Stimulated activated naive CD8-positive, alpha-beta T cell treated with anti-CD3 and anti-CD28 coated beads, Interleukin-15, amount 100 ng/mL, for 72 hours (primary cell): Measurements from ENCODE around the gene RPAP2.
"Not testable (repeated sequence)": the region's sequence is repeated elsewhere in the genome, so short reads cannot be mapped to it uniquely, and the experiment has no call there.

ENCODE experiments used
- ATAC-seq: fragments of 150-1000 bp; cut with Tn5 transposase; 2 replicates; pipeline ENCODE4 v1.10.0; 2021; ENCODE audit warnings: mild to moderate bottlenecking, moderate library complexity
- DNase-seq, 2 donors: peaks; one replicate each; pipeline ENCODE4 v3.0.0; 2021 to 2022
- H3K27ac Mint-ChIP-seq, 2 donors: one replicate each; pipeline ENCODE4 v1.8.0; 2022; ENCODE audit warnings: mild to moderate bottlenecking in 2 of 2, mixed read lengths in 2 of 2, moderate library complexity in 2 of 2
- H3K27me3 Mint-ChIP-seq: one replicate; pipeline ENCODE4 v1.8.0; 2022; ENCODE audit warnings: mixed read lengths
- H3K4me1 Mint-ChIP-seq: one replicate; pipeline ENCODE4 v1.8.0; 2022; ENCODE audit warnings: mild to moderate bottlenecking, mixed read lengths
- H3K4me3 Mint-ChIP-seq, 2 donors: one replicate each; pipeline ENCODE4 v1.8.0; 2022; ENCODE audit warnings: mild to moderate bottlenecking in 2 of 2, mixed read lengths in 2 of 2, moderate library complexity in 1 of 2
- H3K9me3 Mint-ChIP-seq, 2 donors: one replicate each; pipeline ENCODE4 v1.8.0; 2022; ENCODE audit warnings: mixed read lengths in 2 of 2

The RPAP2 gene

DNA sequence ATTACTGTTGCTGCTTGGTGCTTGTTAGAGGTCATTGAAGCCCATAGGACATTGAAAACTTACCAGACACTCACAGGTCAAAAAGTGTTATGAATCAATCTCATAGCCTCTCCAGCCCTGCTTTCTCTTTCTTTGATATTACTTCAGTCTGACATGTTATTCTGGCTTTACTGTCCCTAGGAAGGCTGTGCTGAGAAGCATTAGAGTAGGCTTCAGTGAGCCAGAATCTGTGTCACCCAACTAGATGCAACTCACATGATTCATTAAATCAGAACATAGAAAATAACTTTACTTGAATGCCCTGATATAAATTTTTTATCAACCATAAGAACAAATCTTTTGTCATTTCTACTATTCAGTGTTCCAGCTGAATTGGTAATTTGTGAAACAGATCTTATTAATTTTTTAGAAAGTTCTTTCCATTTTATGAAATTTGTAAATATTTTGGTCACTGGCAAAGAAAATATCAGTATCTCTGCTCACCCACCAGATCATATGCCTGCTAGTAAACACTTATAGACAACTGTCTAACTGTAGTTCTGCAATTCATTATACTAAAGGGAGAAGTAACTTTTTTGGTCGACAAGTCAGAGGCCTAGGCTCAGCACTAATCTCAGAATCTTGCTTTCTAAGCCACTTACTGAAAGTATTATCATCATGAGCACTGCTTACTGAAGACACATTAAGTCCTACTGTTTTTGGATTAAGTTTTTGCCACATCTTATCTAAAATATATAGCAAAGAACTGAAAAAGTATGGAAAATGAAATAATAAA lies 48.2 kb downstream of the RPAP2 start:
- Mint-ChIP-seq H3K4me3 (no peak overlapping the region), H3K4me1 (peaks cover 10% of the 10 kb centered on the region), H3K27ac (no peak overlapping the region), H3K9me3 (no peaks in the 10 kb centered on the region), H3K27me3 (no peaks in the 10 kb centered on the region)
- ATAC-seq (no peak), DNase-seq (no peak)

DNA sequence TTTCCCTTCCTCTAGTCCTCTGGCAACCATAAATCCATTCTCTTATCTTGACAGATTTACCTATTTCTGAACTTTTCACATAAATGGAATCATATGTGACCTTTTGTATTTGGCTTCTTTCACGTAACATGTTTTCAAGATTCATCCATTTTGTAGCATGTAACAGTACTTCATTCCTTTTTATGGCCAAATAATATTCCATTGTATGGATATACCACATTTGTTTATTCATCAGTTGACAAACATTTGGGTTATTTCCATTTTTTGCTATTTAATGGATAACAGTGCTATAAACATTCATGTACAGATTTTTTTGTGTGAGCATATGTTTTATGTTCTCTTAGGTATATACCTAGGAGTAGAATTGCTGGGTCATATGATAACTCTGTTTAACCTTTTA lies 54.0 kb downstream of the RPAP2 start:
- no peaks in the 10 kb centered on the region for H3K27me3 Mint-ChIP-seq
- DNase-seq (no peak), ATAC-seq (no peak)
- H3K27ac Mint-ChIP-seq: peak overlapping the region in 1 of 2 donors; percentile 91
- H3K4me3 Mint-ChIP-seq: no peak overlapping the region
- H3K9me3 Mint-ChIP-seq: peaks cover 5 to 7% of the 10 kb centered on the region in 2 donors
- peaks cover 9% of the 10 kb centered on the region for H3K4me1 Mint-ChIP-seq

DNA sequence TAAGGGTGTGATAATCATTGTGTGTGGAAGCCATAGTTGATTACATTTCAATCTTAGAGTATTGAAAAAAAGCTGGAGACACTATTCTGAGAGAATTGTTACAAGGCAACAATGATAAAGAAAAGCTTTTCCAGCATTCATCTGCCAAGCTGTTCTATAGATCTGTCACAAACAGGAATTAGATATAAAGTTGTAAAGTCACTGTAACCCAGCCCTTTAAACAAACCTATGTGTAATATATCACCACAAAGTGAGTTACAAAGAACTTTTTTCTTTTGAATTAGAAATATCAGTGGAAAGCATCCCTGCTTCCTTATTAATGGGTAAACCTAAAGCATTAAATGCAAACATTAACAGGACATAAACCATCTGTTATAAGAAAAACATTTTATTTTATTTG lies 55.4 kb downstream of the RPAP2 start:
- no peak for ATAC-seq
- Mint-ChIP-seq H3K27ac (no peak overlapping the region), H3K4me3 (no peak overlapping the region), H3K4me1 (no peaks in the 10 kb centered on the region), H3K9me3 (peaks cover 5 to 7% of the 10 kb centered on the region in 2 donors), H3K27me3 (no peaks in the 10 kb centered on the region)
- DNase-seq: no peak

DNA sequence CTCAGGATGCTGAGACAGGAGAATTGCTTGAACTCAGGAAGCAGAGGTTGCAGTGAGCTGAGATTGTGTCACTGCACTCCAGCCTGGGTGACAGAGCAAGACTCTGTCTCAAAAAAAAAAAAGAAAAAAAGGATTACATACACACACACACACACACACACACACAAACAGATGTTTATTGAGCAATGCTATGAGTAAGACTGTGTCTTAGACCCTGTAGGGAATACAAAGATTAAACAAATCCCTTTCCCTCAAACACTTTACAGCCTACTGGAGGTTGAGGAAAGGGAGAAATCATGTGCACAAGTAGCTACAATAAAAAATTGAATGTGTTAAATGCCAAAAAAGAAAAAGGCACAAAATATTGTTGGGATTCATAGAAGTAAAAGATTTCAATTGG lies 58.1 kb downstream of the RPAP2 start:
- DNase-seq (no peak), ATAC-seq (no peak)
- Mint-ChIP-seq H3K9me3 (peaks cover 5 to 7% of the 10 kb centered on the region in 2 donors), H3K4me1 (no peaks in the 10 kb centered on the region), H3K27ac (no peak overlapping the region), H3K27me3 (no peaks in the 10 kb centered on the region), H3K4me3 (no peak overlapping the region)

DNA sequence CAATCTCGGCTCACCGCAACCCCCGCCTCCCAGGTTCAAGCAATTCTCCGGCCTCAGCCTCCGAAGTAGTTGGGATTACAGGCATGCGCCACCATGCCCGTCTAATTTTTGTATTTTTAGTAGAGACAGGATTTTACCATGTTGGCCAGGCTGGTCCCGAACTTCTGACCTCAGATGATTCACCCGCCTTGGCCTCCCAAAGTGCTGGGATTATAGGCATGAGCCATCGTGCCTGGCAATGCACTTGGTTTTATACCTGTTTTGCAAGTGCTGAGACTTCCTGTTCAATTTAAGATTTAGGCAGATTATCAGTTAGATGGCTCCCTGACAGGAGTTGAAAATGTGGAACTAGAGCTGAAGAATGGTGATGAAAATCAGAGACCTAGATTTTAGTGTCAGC lies 60.5 kb downstream of the RPAP2 start:
- H3K4me3 Mint-ChIP-seq, H3K9me3 Mint-ChIP-seq, H3K27me3 Mint-ChIP-seq, ATAC-seq, DNase-seq, H3K27ac Mint-ChIP-seq, H3K4me1 Mint-ChIP-seq: not testable (repeated sequence)

DNA sequence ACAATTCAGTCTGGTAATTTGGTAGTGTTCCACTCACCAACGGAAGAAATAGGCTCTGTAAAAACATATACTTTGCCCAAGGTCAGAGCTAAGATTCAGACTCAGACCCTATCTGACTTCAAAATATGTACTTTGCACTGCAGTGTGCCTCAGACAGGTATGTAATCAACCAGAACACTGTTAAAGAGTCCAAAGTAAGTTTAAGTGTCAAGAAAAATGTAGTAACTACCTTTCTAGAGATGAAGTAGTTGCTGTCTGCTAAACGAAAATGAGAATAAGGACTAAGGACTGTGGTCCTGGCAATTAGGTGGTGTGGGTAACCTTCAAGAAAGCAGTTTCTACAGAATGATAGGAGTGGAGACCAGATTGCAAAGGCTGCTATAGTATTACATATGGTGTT lies 61.1 kb downstream of the RPAP2 start:
- peaks cover 0 to 3% of the 10 kb centered on the region in 2 donors for H3K9me3 Mint-ChIP-seq
- no peak for ATAC-seq
- H3K27ac Mint-ChIP-seq: no peak overlapping the region

DNA sequence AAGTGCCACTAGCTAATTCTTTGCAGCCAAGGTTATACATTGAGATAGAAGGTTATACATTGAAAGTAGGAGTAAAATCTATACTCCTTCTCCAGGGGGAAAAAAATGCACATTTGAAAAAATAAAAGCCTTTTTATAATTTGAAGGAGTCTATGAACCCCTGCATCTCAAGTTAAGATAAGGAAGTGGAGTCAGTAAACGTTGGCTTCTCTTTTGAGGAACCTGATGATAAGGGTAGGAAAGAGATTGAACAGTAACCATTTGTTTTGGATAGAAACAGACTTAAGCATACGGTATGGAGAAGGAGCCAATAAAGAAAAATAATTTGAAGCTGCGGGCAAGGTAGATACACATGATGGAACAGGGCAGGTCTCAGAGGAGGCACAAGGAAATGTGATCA lies 64.1 kb downstream of the RPAP2 start:
- Mint-ChIP-seq H3K27me3 (no peaks in the 10 kb centered on the region), H3K4me1 (peaks cover 42% of the 10 kb centered on the region), H3K9me3 (peaks cover 0 to 4% of the 10 kb centered on the region in 2 donors), H3K4me3 (no peak overlapping the region), H3K27ac (no peak overlapping the region)
- ATAC-seq: no peak
- DNase-seq: no peak

More for the DNA sequence above, 61.1 kb downstream of the RPAP2 start:
- DNase-seq: no peak
- Mint-ChIP-seq H3K4me3 (no peak overlapping the region), H3K4me1 (peaks cover 12% of the 10 kb centered on the region), H3K27me3 (no peaks in the 10 kb centered on the region)

DNA sequence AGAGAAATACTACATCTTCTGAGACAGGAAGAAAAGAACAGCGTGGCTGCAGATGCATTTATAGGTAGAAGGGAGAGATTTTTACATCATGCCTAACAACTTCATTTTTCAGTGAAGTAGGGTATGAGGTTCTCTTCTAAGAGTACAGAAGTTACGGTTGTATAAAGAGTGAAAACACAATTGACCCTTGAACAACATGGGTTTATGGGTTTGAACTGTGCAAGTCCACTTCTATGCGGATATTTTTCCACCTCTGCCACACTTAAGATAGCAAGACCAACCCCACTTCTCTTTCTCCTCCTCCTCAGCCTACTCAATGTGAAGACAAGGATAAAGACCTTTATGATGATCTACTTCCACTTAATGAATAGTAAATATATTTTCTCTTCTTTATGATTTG lies 64.5 kb downstream of the RPAP2 start:
- ATAC-seq (no peak), DNase-seq (no peak)
- Mint-ChIP-seq H3K27ac (no peak overlapping the region), H3K9me3 (peaks cover 0 to 4% of the 10 kb centered on the region in 2 donors), H3K4me1 (peaks cover 45% of the 10 kb centered on the region), H3K27me3 (no peaks in the 10 kb centered on the region), H3K4me3 (no peak overlapping the region)

DNA sequence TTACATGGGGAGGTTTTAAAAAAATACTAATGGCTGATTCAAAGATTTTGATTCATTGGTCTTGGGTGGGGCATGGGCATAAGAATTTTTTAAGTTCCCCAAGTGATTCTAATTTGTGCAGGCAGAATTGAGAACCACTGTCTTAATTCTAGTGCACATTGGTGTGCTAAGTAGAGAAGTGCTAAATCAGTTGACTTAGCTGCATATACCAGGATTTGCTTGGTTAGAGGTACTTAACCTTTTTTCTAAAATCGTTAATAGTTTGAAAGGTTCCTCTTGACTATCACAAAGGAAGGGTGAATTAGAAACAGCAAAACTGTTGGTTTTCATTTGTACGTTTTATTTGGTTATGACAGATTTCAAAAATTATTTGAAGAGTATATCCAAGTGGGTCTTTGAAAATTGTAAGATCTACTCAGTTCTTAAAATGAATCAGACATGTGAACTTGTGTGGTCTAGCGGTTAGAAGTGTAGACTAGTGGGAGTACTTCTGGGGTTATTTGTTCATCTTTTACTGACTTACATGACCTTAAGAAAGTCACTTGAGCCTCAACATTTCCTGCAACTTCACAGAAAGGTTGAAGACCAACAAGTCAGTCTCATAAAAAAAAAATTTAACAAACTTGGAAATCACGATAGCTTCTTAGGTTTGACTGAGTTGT lies 66.7 kb downstream of the RPAP2 start:
- ATAC-seq (peak; percentile 98), DNase-seq (peak; percentile 17 to 21)
- Mint-ChIP-seq H3K4me1 (peaks cover 50% of the 10 kb centered on the region), H3K9me3 (peaks cover 0 to 4% of the 10 kb centered on the region in 2 donors), H3K27me3 (no peaks in the 10 kb centered on the region), H3K27ac (peak overlapping the region; percentile 23 to 64), H3K4me3 (peak overlapping the region; percentile 30 to 54)

DNA sequence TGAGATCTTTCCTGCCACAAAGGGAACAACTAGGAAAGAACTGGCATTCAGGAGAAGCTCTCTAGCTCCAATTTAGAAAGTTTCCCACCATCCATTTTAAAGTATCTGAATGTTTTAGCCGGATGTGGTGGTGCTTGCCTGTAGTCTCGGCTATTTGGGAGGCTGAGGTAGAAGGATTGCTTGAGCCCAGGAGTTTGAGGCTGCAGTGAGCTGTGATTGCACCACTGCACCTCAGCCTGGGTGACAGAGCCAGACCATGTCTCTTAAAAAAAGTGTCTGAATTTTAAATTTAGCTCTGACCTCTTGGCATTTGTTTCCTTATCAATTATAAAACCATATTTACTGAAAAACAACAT lies 67.2 kb downstream of the RPAP2 start:
- DNase-seq (no peak), ATAC-seq (peak; percentile 54)
- Mint-ChIP-seq H3K27ac (peak overlapping the region; percentile 23 to 64), H3K27me3 (no peaks in the 10 kb centered on the region), H3K4me3 (peak overlapping the region; percentile 30 to 54), H3K4me1 (peaks cover 50% of the 10 kb centered on the region), H3K9me3 (peaks cover 0 to 4% of the 10 kb centered on the region in 2 donors)

DNA sequence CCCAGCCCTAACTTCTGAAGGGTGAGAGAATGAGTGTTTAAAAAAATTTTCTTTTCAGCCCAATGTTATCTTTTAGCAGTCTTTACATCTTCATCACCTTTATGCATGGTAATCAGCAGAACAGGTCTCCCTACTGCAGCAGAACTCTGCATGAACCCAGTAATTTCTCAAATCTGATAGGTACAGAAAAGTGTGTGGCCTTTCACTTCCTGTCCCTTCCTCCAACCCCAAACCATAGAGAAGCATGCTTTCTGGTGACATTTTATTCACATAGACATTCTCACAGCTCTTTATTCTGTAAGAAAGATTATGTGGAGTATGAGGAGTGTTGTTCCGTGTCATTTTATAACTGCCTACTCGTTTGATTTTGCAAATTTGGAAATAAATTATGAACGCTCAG lies 68.6 kb downstream of the RPAP2 start:
- H3K4me1 Mint-ChIP-seq: peaks cover 50% of the 10 kb centered on the region

DNA sequence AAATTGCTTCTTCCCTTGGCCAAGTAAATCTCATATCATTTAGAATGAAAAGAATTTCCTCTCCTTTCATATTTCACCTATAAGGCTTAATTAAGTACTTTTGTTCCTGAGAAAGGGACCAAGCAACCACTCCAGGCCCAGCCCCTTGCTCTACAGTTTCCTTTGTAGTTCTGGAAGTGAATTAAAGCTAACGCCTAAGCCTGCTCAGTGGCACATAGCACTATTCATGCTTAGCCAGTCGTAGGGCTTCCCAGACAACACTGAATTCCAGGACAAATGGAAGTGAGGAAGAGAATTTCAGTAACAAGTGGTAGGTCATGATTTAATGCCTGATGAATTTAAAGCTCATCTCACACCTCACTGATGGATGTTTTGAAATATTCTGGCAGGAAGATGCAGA lies 73.3 kb downstream of the RPAP2 start:
- no peak for ATAC-seq

More for the DNA sequence above, 68.6 kb downstream of the RPAP2 start:
- H3K27me3 Mint-ChIP-seq: no peaks in the 10 kb centered on the region
- peak overlapping the region; percentile 20 to 23 for H3K4me3 Mint-ChIP-seq
- peak overlapping the region in 1 of 2 donors; percentile 27 for H3K27ac Mint-ChIP-seq
- ATAC-seq (peak; percentile 61), DNase-seq (no peak)
- H3K9me3 Mint-ChIP-seq: peaks cover 0 to 4% of the 10 kb centered on the region in 2 donors

DNA sequence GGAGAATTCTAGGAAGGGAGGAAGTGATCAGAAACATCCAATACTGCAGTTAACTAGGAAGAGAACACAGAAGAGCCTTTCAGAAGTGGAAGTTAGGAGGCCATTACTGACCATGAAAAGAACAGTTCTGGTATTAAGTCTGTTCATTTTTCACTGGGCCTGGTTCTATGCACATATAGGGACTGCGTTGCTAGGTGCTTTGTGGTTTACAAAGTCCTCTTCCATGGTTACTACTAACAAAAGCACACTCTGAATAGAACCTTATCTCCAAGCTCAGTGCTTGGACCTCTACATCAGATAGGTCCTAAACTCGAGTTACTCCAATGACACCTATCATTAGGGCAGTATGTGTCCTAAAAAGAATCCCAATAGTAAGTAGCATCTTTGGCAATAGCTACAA lies 75.4 kb downstream of the RPAP2 start:
- DNase-seq (no peak), ATAC-seq (no peak)
- no peak overlapping the region for H3K27ac Mint-ChIP-seq
- H3K4me3 Mint-ChIP-seq: no peak overlapping the region
- no peaks in the 10 kb centered on the region for H3K27me3 Mint-ChIP-seq
- no peaks in the 10 kb centered on the region for H3K9me3 Mint-ChIP-seq
- H3K4me1 Mint-ChIP-seq: peaks cover 15% of the 10 kb centered on the region

More for the DNA sequence above, 73.3 kb downstream of the RPAP2 start:
- Mint-ChIP-seq H3K27me3 (no peaks in the 10 kb centered on the region), H3K4me1 (peaks cover 31% of the 10 kb centered on the region), H3K9me3 (no peaks in the 10 kb centered on the region), H3K27ac (no peak overlapping the region), H3K4me3 (no peak overlapping the region)
- no peak for DNase-seq

DNA sequence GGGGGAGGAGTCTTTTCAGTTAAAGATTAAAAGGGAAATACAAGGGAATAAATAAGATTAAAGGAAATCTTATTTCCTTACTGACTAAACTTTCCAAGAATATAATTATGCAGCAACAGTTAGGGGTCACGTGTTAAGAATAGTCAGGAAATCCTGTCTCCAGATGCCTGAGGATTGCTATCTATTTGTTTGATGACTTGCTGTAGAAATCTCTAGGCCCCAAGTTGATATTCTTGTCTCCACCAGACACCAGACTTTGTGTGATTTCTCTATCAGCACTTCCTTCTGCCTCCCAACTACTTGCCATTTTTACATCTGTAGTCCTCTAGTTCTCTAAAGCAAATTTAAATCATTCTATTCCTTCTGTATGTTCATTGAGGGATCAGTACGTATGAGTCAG lies 77.5 kb downstream of the RPAP2 start:
- Mint-ChIP-seq H3K4me3 (no peak overlapping the region), H3K4me1 (peaks cover 15% of the 10 kb centered on the region), H3K9me3 (peaks cover 4 to 5% of the 10 kb centered on the region in 2 donors), H3K27ac (no peak overlapping the region), H3K27me3 (no peaks in the 10 kb centered on the region)
- no peak for ATAC-seq
- no peak for DNase-seq

DNA sequence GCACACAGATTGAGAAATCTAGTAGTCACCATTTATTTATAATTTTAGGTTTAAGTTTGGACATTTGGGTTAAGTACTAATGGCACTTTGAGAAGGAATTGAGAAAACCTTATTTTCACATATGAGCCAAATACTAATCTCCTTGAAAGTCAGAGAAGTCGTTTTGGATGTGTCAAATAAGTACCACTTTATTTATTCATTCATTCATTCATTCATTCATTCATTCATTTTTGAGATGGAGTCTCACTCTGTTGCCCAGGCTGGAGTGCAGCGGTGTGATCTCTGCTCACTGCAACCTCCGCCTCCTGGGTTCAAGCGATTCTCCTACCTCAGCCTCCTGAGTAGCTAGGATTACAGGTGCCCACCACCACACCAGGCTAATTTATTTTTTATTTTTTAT lies 79.1 kb downstream of the RPAP2 start:
- not testable (repeated sequence) for H3K9me3 Mint-ChIP-seq, H3K4me3 Mint-ChIP-seq, H3K27me3 Mint-ChIP-seq, ATAC-seq, H3K27ac Mint-ChIP-seq, DNase-seq
- H3K4me1 Mint-ChIP-seq: peaks cover 15% of the 10 kb centered on the region

DNA sequence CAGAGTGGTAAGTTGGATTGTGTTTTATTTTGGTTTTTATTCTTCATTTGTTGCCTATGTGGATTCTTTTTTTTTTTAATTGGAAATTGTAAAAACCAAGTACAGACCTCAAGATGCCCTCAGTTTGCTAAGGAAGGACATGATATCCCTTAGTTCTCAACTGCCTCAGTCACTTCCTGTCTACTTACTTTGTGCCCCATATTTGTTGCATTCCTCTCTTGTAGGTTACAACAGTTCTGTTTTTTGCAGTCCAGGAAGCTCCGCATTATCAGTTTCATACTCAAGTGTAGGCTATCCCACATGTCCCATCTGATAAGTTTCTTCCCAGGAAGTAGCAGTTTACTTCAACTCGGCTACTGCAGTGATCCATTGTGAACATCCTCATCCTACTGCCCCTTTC lies 82.0 kb downstream of the RPAP2 start:
- peaks cover 7 to 10% of the 10 kb centered on the region in 2 donors for H3K9me3 Mint-ChIP-seq
- no peak for ATAC-seq
- peaks cover 6% of the 10 kb centered on the region for H3K4me1 Mint-ChIP-seq
- no peak overlapping the region for H3K27ac Mint-ChIP-seq
- no peaks in the 10 kb centered on the region for H3K27me3 Mint-ChIP-seq
- DNase-seq: no peak
- H3K4me3 Mint-ChIP-seq: no peak overlapping the region
